Measurements from ENCODE around the gene MRPL54. TPM values are rescaled to one million over a fixed set of nuclear protein-coding genes. Genes with fewer than 3 reads are reported as not detected.

The MRPL54 gene
- total and polyA plus RNA-seq, 2 experiments from 2014 or later = 29.7 to 89.9 TPM

DNA sequence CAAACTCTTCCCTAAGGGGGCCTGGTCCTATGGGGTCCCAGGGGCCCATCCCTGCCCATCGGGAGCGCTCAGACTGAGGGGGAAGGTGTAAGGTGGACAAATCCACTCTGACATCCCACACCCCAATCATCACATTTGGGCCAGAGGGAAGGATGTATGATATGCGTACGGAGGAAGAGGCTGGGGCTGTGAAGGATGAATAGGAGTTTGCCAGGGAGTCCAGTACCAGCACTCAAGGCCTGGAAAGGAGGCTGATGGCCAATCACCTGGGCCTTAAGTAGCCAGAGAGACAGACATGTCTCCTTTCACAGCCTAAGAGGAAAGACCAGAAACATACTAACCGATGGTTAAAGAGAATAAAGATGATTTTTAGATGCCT lies 39.4 kb upstream of the MRPL54 start:
- Histone ChIP-seq H3K27me3 (ENCODE audit: insufficient read depth) (no peaks in the 10 kb centered on the region), H4K20me1 (replicated peaks; ENCODE audit: insufficient read depth) (no peaks in the 10 kb centered on the region), H3K79me2 (replicated peaks; ENCODE audit: insufficient read depth) (no peaks in the 10 kb centered on the region), H3K4me1 (ENCODE audit: insufficient read depth) (peaks cover 15% of the 10 kb centered on the region; the same call in 1 of the 2 replicates), H3F3A (replicated peaks; ENCODE audit: low read depth) (no peaks in the 10 kb centered on the region), H3K27ac (ENCODE audit: low read depth) (0 out of 2 replicates have a peak overlapping the region, but pooled peaks have one; percentile 76), H3K36me3 (ENCODE audit: insufficient read depth) (no peaks in the 10 kb centered on the region), H3K9me2 (ENCODE audit: insufficient read depth) (no peaks in the 10 kb centered on the region), H3K4me3 (peak overlapping the region; percentile 83), H3K4me2 (peak overlapping the region; percentile 97), H2AFZ (no peak overlapping the region)
- no peak overlapping the region; the same call in 1 of the 2 replicates for H3K27ac Mint-ChIP-seq
- H3K9me3 Mint-ChIP-seq = no peaks in the 10 kb centered on the region
- no peak for DNase-seq (ENCODE audit: low spot score)
- H3K4me1 Mint-ChIP-seq = peaks cover 4% of the 10 kb centered on the region
- H3K36me3 Mint-ChIP-seq (ENCODE audit: low read depth) = no peaks in the 10 kb centered on the region
- peak overlapping the region; percentile 77 for H3K4me3 Mint-ChIP-seq
- H3K27me3 Mint-ChIP-seq (ENCODE audit: insufficient read depth, low read depth, poor library complexity) = peaks cover 16% of the 10 kb centered on the region
- TF ChIP-seq, protein P1, sequence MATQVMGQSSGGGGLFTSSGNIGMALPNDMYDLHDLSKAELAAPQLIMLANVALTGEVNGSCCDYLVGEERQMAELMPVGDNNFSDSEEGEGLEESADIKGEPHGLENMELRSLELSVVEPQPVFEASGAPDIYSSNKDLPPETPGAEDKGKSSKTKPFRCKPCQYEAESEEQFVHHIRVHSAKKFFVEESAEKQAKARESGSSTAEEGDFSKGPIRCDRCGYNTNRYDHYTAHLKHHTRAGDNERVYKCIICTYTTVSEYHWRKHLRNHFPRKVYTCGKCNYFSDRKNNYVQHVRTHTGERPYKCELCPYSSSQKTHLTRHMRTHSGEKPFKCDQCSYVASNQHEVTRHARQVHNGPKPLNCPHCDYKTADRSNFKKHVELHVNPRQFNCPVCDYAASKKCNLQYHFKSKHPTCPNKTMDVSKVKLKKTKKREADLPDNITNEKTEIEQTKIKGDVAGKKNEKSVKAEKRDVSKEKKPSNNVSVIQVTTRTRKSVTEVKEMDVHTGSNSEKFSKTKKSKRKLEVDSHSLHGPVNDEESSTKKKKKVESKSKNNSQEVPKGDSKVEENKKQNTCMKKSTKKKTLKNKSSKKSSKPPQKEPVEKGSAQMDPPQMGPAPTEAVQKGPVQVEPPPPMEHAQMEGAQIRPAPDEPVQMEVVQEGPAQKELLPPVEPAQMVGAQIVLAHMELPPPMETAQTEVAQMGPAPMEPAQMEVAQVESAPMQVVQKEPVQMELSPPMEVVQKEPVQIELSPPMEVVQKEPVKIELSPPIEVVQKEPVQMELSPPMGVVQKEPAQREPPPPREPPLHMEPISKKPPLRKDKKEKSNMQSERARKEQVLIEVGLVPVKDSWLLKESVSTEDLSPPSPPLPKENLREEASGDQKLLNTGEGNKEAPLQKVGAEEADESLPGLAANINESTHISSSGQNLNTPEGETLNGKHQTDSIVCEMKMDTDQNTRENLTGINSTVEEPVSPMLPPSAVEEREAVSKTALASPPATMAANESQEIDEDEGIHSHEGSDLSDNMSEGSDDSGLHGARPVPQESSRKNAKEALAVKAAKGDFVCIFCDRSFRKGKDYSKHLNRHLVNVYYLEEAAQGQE (IDR thresholded peaks at IDR 0.05; ENCODE audit: unreplicated experiment) = no peak
- TF ChIP-seq POLR2AphosphoS5 (IDR thresholded peaks at IDR 0.05; ENCODE audit: low read depth) (no peak), STAT1 (IDR thresholded peaks at IDR 0.05; ENCODE audit: unreplicated experiment) (no peak), NANOG (IDR thresholded peaks at IDR 0.05; ENCODE audit: borderline replicate concordance) (no peak), CREB1 (CRISPR knock-in tag; IDR thresholded peaks at IDR 0.05; ENCODE audit: low read depth) (no peak), EZH2 (IDR thresholded peaks at IDR 0.05; ENCODE audit: low read depth, unreplicated experiment) (no peak), ZNF114 (CRISPR knock-in tag; IDR thresholded peaks at IDR 0.05) (no peak), JUNB (IDR thresholded peaks at IDR 0.05; ENCODE audit: unreplicated experiment) (no peak), EZH2phosphoT487 (IDR thresholded peaks at IDR 0.05; ENCODE audit: unreplicated experiment) (no peak), ZNF331 (CRISPR knock-in tag; IDR thresholded peaks at IDR 0.05; ENCODE audit: low read depth) (no peak)
- TF ChIP-seq, protein P2, sequence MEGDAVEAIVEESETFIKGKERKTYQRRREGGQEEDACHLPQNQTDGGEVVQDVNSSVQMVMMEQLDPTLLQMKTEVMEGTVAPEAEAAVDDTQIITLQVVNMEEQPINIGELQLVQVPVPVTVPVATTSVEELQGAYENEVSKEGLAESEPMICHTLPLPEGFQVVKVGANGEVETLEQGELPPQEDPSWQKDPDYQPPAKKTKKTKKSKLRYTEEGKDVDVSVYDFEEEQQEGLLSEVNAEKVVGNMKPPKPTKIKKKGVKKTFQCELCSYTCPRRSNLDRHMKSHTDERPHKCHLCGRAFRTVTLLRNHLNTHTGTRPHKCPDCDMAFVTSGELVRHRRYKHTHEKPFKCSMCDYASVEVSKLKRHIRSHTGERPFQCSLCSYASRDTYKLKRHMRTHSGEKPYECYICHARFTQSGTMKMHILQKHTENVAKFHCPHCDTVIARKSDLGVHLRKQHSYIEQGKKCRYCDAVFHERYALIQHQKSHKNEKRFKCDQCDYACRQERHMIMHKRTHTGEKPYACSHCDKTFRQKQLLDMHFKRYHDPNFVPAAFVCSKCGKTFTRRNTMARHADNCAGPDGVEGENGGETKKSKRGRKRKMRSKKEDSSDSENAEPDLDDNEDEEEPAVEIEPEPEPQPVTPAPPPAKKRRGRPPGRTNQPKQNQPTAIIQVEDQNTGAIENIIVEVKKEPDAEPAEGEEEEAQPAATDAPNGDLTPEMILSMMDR (conservative IDR thresholded peaks at IDR 0.05; ENCODE audit: low read depth in 2 of 2) = no peak
- TF ChIP-seq, protein P3, sequence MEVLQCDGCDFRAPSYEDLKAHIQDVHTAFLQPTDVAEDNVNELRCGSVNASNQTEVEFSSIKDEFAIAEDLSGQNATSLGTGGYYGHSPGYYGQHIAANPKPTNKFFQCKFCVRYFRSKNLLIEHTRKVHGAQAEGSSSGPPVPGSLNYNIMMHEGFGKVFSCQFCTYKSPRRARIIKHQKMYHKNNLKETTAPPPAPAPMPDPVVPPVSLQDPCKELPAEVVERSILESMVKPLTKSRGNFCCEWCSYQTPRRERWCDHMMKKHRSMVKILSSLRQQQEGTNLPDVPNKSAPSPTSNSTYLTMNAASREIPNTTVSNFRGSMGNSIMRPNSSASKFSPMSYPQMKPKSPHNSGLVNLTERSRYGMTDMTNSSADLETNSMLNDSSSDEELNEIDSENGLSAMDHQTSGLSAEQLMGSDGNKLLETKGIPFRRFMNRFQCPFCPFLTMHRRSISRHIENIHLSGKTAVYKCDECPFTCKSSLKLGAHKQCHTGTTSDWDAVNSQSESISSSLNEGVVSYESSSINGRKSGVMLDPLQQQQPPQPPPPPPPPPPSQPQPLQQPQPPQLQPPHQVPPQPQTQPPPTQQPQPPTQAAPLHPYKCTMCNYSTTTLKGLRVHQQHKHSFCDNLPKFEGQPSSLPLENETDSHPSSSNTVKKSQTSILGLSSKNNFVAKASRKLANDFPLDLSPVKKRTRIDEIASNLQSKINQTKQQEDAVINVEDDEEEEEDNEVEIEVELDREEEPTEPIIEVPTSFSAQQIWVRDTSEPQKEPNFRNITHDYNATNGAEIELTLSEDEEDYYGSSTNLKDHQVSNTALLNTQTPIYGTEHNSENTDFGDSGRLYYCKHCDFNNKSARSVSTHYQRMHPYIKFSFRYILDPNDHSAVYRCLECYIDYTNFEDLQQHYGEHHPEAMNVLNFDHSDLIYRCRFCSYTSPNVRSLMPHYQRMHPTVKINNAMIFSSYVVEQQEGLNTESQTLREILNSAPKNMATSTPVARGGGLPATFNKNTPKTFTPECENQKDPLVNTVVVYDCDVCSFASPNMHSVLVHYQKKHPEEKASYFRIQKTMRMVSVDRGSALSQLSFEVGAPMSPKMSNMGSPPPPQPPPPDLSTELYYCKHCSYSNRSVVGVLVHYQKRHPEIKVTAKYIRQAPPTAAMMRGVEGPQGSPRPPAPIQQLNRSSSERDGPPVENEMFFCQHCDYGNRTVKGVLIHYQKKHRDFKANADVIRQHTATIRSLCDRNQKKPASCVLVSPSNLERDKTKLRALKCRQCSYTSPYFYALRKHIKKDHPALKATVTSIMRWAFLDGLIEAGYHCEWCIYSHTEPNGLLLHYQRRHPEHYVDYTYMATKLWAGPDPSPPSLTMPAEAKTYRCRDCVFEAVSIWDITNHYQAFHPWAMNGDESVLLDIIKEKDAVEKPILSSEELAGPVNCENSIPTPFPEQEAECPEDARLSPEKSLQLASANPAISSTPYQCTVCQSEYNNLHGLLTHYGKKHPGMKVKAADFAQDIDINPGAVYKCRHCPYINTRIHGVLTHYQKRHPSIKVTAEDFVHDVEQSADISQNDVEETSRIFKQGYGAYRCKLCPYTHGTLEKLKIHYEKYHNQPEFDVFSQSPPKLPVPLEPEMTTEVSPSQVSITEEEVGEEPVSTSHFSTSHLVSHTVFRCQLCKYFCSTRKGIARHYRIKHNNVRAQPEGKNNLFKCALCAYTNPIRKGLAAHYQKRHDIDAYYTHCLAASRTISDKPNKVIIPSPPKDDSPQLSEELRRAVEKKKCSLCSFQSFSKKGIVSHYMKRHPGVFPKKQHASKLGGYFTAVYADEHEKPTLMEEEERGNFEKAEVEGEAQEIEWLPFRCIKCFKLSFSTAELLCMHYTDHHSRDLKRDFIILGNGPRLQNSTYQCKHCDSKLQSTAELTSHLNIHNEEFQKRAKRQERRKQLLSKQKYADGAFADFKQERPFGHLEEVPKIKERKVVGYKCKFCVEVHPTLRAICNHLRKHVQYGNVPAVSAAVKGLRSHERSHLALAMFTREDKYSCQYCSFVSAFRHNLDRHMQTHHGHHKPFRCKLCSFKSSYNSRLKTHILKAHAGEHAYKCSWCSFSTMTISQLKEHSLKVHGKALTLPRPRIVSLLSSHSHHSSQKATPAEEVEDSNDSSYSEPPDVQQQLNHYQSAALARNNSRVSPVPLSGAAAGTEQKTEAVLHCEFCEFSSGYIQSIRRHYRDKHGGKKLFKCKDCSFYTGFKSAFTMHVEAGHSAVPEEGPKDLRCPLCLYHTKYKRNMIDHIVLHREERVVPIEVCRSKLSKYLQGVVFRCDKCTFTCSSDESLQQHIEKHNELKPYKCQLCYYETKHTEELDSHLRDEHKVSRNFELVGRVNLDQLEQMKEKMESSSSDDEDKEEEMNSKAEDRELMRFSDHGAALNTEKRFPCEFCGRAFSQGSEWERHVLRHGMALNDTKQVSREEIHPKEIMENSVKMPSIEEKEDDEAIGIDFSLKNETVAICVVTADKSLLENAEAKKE (CRISPR knock-in tag; IDR thresholded peaks at IDR 0.05) = no peak
- TF ChIP-seq, protein P4, sequence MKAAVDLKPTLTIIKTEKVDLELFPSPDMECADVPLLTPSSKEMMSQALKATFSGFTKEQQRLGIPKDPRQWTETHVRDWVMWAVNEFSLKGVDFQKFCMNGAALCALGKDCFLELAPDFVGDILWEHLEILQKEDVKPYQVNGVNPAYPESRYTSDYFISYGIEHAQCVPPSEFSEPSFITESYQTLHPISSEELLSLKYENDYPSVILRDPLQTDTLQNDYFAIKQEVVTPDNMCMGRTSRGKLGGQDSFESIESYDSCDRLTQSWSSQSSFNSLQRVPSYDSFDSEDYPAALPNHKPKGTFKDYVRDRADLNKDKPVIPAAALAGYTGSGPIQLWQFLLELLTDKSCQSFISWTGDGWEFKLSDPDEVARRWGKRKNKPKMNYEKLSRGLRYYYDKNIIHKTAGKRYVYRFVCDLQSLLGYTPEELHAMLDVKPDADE (IDR thresholded peaks at IDR 0.05) = no peak
- no peak for ATAC-seq
